ENCODE results near the gene ST8SIA5.
A peak's percentile ranks its signal among the peaks of the same experiment; 100 is the strongest.

Gene ST8SIA5

DNA sequence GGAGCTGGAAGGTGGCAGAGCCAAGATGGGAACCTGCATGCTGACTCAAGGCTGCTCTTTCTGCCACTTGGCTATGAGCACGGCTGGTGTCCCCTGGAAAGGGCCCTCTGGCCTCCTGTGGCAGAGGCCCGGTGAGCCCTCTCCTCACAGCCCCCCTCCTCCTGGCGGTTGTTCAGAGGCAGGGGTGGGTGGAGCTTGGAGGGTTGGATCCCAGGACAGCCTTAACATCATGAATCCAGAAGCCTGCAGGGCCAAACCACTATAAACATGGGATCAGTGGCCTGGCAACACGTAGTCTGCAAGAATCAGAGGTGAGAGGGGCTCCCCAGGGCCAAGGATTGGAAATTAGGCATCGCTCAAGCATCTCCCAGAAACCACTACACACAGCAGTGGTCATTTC is 51.3 kb downstream of the ST8SIA5 start:
- DNase-seq, result no peak

DNA sequence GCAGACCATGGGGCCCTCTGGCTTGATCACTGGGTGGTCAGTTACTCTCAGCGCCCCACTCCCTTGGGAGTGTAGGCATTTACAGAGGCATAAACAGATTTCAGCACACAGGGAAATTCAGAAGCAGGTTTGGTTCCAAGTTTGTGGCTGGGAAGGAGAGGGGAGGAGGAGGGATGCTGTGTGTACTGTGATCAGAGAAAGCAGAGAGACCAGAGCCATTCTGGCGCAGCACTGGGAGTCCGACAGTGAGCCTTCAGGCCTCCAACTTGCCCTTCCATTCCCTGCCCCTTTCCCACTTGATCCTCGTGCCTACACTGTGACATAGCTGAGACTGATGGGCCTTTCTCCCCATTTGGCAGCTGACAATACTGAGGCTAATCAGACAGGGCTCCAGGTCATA is 52.0 kb downstream of the ST8SIA5 start:
- DNase-seq, result no peak

DNA sequence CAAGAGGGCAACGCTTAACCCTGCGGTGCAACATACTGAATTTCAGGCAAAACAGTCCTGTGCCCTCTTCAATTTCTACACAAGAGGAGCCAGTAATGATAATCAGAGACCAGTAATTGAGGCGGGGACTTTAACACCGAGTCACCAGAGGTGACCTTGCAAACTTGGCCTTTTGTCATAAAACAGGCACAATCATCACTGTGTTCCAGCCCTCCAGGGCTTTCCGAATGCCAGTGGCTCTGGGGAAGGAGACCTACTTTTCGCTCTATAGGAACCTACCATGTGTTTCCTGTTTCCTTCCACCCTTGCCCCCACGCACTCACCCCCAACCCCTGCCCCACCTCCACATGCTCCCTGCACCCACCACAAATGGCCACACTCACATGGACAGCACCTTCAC is 52.7 kb downstream of the ST8SIA5 start:
- DNase-seq, result no peak

GRCh38 chr18:46702471-46702870 is 54.4 kb downstream of the ST8SIA5 start:
- no peak for DNase-seq

DNA sequence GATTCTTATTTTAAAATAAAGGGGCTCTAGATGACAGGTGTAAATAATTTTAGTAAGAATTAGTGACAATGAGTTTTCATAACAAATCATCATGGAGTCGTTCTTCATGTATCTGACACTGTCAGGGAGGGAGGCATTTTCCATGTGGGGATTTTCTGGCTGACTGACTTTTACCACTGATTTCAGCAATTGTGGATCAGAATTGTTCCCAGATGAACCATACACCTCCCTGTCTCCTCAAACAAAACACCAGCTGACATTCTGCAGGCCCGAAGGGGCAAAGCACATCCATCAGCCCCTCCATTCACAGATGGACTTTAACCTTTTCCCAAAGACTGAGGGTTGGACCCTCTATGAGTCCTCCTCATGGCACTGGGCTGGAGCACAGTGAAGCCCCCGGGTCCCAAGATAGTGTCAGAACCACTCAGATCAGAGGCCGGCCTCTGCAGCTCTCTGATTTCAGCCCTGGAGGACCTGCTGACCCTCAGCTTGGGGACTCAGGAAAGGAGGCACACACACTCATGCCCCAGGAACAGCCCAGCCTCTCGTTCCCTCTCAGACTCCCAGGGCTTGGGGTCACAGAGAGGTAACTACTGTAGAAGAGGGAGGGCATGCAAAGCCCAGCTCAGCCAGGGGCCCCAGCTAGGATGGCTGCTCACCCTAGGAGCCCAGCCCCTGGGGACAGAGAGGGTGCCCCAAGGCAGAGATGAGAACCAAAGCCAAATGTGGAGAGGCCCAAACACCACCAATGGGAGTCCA is 56.6 kb downstream of the ST8SIA5 start:
- DNase-seq, result no peak

DNA sequence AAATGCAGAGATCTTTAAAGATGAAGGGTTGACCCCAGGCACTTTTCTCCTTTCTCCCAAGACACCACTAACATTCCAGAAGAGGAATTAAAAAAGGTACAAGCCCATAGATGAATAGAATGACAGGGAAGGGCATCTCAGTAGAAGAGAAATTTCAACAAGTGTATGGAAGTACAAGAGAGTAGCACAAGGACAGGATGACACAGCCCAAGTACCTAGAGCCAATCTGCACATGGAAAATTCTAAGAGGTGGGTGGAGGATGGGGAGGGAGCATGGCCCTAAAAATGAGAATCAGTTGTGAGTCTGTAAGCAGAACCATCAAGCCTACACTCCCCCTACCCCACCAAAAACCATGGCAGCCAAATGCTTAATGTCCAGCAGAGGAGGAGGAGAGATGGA is 60.2 kb downstream of the ST8SIA5 start:
- no peak for DNase-seq

GRCh38 chr18:46696268-46696667 is 60.6 kb downstream of the ST8SIA5 start:
- no peak for DNase-seq

DNA sequence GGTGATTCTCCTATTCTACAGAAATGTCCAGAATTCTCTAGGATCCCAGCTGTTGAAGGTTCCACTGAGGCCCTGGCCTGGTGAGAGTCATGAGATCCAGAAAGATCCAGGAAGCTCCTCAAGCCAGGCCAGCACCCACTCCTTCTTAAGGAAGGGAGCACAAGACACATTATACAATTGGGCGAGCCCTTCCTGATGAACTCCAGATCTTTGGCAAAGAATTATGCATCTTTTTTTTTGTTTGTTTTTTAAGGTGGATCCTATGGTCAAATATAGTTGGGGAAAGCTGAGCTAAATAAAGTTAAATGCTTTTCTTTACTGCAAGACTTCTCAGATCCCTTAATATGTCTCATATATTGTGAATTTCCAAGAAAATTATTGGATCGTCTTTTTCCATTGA is 62.9 kb downstream of the ST8SIA5 start:
- DNase-seq, result no peak

- no peak for DNase-seq
These were observed 67.9 kb downstream of the ST8SIA5 start for GRCh38 chr18:46688853-46689525.

GRCh38 chr18:46686186-46686585 is 70.7 kb downstream of the ST8SIA5 start:
- DNase-seq, result no peak

DNA sequence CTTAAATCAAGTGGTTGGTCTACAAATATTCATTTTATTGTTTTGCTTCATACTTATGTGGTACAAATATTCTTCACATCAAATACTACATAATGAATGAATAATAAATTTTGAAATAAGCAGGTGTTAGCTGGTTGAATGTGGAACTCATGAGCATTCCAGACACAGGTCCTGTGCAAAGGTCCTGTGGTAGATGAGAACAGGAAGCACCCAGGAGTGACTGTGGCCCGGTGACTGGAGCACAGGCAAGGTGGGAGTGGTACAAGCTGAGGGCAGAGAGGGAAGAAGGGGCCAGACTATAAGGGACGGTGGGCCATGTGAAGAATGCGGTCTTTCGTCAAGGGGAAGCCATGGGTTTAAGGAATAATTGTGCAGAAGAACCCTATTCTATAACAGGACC is 73.6 kb downstream of the ST8SIA5 start:
- no peak for DNase-seq

- DNase-seq, result no peak
These were observed 75.8 kb downstream of the ST8SIA5 start for GRCh38 chr18:46680784-46681695.

DNA sequence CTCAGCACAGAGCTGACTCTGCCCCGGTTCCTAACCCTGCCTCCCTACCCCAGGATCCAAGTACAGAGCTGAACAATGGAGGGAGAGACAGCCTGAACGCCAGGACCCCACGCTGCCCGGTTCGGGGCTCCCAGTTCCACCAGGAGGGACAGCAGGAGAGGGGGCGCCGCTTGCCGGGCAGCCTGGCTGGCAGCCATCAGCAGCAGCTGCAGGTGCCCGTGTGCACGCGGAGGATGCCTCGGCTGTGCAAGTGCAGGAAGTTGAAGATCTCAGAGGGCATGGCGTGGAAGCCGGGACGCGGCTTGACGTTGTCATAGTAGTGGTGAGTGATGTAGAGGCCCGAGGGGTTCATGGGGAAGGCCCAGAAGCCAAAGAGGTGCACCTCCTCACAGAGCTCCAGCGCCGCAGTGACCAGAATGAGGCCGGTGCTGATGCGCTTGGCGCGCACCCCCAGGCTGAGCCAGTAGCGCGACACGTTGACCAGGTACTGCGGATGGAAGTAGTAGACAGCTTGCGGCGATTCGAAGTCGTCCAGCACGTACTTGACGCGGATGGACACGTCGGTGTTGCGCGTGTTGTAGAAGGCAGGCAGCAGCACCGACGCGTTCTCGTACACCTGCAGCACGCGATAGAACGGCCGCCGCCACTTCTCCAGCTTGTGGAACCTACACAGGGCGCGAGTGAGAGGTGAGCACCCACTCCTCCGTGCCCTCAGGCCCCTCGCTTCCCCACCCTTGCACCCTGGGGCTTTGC is 76.8 kb downstream of the ST8SIA5 start:
- DNase-seq, result no peak

GRCh38 chr18:46678785-46679399 is 78.0 kb downstream of the ST8SIA5 start:
- no peak for DNase-seq

- no peak for DNase-seq
These were observed 78.8 kb downstream of the ST8SIA5 start for GRCh38 chr18:46678041-46678440.

DNA sequence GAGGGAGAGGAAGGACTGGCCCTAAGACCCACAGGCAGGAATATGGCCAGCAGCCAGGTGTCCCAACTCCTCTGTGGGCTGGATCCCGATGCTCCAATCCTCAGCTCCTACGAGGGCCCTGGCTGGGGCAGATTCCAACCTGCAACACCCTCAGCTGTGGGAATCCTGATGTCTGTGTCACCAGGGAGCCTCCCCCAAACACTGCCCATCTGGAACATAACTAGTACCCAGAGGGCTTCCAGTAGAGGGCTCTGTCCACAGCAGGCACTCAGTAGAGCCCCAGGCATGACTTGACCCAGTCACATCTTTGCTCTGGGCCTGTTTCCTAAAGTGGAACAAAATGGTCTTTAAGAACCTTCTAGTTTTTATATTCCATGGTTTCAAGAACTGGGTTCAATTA is 79.2 kb downstream of the ST8SIA5 start:
- DNase-seq, result no peak

DNA sequence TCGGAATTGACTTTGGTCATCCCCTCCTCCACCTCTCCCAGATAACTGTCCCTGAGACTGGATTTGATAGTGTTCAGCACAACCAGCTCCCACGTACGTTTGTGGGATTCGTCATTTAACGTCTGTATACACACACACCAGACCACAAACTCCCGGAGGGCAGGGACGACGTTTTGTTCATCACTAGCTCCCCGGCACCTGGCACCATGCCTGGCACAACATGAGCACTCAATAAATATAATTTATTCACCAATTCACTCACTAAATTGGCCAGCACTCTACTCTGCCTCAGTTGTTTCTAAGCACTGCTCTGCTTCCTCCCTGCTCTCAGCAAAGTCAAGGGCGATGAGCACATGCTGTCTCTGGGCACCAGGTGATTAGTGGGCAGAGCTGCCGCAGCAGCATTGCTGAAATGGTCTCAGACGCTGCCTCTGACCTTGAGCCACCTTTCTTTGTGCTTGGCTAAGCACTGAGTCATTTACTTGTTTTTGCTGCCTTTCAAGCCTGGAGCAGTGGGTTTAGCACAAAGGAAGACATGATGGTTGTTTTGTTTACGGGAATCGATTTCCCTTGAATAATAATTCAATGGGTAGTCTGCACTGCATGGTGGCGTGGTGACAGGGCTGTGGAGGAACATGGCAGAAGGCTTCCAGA is 80.5 kb downstream of the ST8SIA5 start:
- no peak for DNase-seq

DNA sequence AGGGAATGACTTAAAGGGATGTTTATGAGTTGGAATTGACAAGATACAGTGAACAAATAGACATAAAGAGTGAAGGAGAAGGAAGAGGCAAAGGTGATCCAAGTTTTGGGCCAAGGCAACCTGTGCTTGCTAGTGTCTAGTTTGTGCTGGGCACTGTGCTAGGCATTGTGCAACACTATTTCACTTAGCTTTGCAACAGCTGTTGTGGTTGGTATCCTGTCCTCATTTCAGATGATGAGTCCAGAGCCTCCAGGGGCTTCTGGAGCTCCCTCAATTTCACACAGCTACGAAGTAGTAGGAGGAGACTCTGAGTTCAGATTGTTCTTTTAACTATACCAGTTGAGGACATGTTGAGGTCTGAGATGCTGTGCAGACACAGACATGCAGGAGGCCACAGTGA is 81.7 kb downstream of the ST8SIA5 start:
- DNase-seq, result no peak

- no peak for DNase-seq
These were observed 84.5 kb downstream of the ST8SIA5 start for GRCh38 chr18:46672062-46672970.

DNA sequence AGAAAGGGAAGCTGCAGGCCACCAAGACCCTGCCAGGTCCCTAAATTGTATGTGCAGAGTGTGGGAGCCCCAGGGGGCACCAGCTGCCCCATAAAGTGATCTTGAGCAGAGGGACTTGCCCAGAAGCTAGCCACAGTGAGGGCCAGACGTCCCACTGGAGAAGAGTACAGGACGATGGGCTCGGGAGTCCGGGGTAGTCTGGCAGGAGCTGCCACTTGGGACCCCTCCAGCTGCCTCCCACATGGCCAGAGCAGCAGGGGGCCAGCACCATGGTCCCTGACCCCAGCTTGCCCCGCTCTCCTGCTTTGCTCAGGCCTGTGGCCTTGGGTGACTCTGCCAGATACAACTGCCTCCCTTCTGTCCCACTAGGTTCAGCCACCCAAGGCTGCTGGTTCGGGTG is 88.2 kb downstream of the ST8SIA5 start:
- DNase-seq, result no peak

- DNase-seq, result peak in 1 of 2 experiments; percentile 41
These were observed 88.7 kb downstream of the ST8SIA5 start for GRCh38 chr18:46668135-46668534.

Data from NCI-H526 (cell line).